HCT116 (cell line): Measurements from ENCODE around the gene MTUS2. TPM values are rescaled to one million over a fixed set of nuclear protein-coding genes. Genes with fewer than 3 reads are reported as not detected.

Source experiments
- ATAC-seq: fragments of 200-7000 bp; cut with Tn5 transposase; 2 replicates; pipeline ENCODE4 v1.9.1; 2020; ENCODE audit warnings: mild to moderate bottlenecking, moderate library complexity
- BruUV-seq: library from RNA; stranded (reverse); fragments of 400-500 nt; replicated peaks from 2 replicates; lab custom pipeline; 2021; lab: Mats Ljungman, UMichigan
- CTCF ChIA-PET: fragments of 300-600 bp; sonication (Branson Sonifier 250); formaldehyde crosslinking; loops from one replicate; lab custom pipeline; 2021; ENCODE audit warnings: antibody characterized with exemption; lab: Charles Lee
- POLR2A ChIA-PET: fragments of 300-600, 350-600 bp; sonication (Branson Sonifier 250); formaldehyde crosslinking; loops from one replicate; lab custom pipeline; 2021; ENCODE audit warnings: antibody characterized with exemption; lab: Charles Lee
- RAD21 ChIA-PET, 2 experiments: fragments of 300-600 bp; sonication (Branson Sonifier 250); formaldehyde crosslinking; loops; one replicate each; lab custom pipeline; 2023; ENCODE audit warnings: low total read pairs in 2 of 2; ENCODE audit not compliant: uncharacterized antibody in 2 of 2, unreplicated experiment in 2 of 2, low non-redundant PET in 1 of 2; lab: Charles Lee
- DNase-seq: peaks from one replicate; pipeline ENCODE4 v3.0.0-alpha.2; 2010; ENCODE audit warnings: low read depth, low spot score
- H2AFZ ChIP-seq: fragments of 200-600 bp; shearing (Covaris generic), sonication (generic); 2 replicates; pipeline ENCODE4 v1.6.1; 2017; ENCODE audit warnings: low read depth, mixed run types, mixed read lengths, antibody characterized with exemption, low read length; ENCODE audit not compliant: poor library complexity, severe bottlenecking
- H3K27ac ChIP-seq: 2 replicates; pipeline ENCODE4 v1.5.1; 2012; ENCODE audit warnings: low read depth, low read length
- H3K27me3 ChIP-seq: fragments of 200-600 bp; sonication (generic); 2 replicates; pipeline ENCODE4 v1.6.1; 2016; ENCODE audit warnings: mixed run types, low read length, mixed read lengths; ENCODE audit not compliant: insufficient read depth
- H3K36me3 ChIP-seq, 2 experiments: fragments of 200-500 bp in 1 of 2; fragments of 200-600 bp in 1 of 2; sonication (Bioruptor generic) in 1 of 2; sonication (generic) in 1 of 2; 2 replicates each; pipeline versions ENCODE4 v1.5.1 to v1.6.1; 2014 to 2016; ENCODE audit warnings: low read length in 2 of 2, inconsistent platforms in 1 of 2, mixed read lengths in 1 of 2, mixed run types in 1 of 2; ENCODE audit not compliant: insufficient read depth in 2 of 2, control insufficient read depth in 1 of 2
- H3K4me1 ChIP-seq, 2 experiments: fragments of 200-600 bp in 1 of 2; sonication (generic) in 1 of 2; 2 replicates each; pipeline versions ENCODE4 v1.5.1 to v1.6.1; 2012 to 2017; ENCODE audit warnings: low read length in 2 of 2, inconsistent platforms in 1 of 2, mild to moderate bottlenecking in 1 of 2, mixed read lengths in 1 of 2, mixed run types in 1 of 2, moderate library complexity in 1 of 2; ENCODE audit not compliant: insufficient read depth in 2 of 2, control insufficient read depth in 1 of 2
- H3K4me2 ChIP-seq: fragments of 200-600 bp; sonication (generic); 2 replicates; pipeline ENCODE4 v1.6.1; 2017; ENCODE audit warnings: mixed run types, low read length, mixed read lengths
- H3K4me3 ChIP-seq, 2 experiments: fragments of 200-600 bp in 1 of 2; sonication (generic) in 1 of 2; replicated peaks in 1 of 2; 2 replicates each; pipeline ENCODE4 v1.5.1; 2011 to 2016; ENCODE audit warnings: low read length in 2 of 2, control low read depth in 1 of 2, low read depth in 1 of 2, mild to moderate bottlenecking in 1 of 2, mixed read lengths in 1 of 2, mixed run types in 1 of 2
- H3K79me2 ChIP-seq: fragments of 200-600 bp; sonication (generic); 2 replicates; pipeline ENCODE4 v1.6.1; 2017; ENCODE audit warnings: mild to moderate bottlenecking, mixed run types, low read length, moderate library complexity, mixed read lengths; ENCODE audit not compliant: insufficient read depth
- H3K9ac ChIP-seq: fragments of 200-600 bp; sonication (generic); 2 replicates; pipeline ENCODE4 v1.6.1; 2016; ENCODE audit warnings: low read length, mixed read lengths
- H3K9me2 ChIP-seq: fragments of 200-600 bp; sonication (generic), shearing (Covaris generic); 2 replicates; pipeline ENCODE4 v1.6.1; 2017; ENCODE audit warnings: mixed run types, mild to moderate bottlenecking, moderate library complexity; ENCODE audit not compliant: insufficient read depth
- H3K9me3 ChIP-seq, 2 experiments: fragments of 200-500 bp in 1 of 2; fragments of 200-600 bp in 1 of 2; sonication (Bioruptor generic) in 1 of 2; sonication (generic) in 1 of 2; 2 replicates each; pipeline ENCODE4 v1.6.1; 2014 to 2017; ENCODE audit warnings: low read length in 2 of 2, mixed read lengths in 2 of 2, inconsistent platforms in 1 of 2, low read depth in 1 of 2, mild to moderate bottlenecking in 1 of 2, mixed run types in 1 of 2, moderate library complexity in 1 of 2; ENCODE audit not compliant: control insufficient read depth in 1 of 2, insufficient read depth in 1 of 2
- H4K20me1 ChIP-seq: fragments of 200-600 bp; sonication (generic), shearing (Covaris generic); 2 replicates; pipeline ENCODE4 v1.6.1; 2017; ENCODE audit warnings: mixed run types, mild to moderate bottlenecking, moderate library complexity; ENCODE audit not compliant: insufficient read depth
- EZH2phosphoT487 ChIP-seq: fragments of 200-600 bp; IDR thresholded peaks from 2 replicates; pipeline ENCODE4 v1.6.1; 2018; ENCODE audit warnings: antibody characterized with exemption, borderline replicate concordance
- JUND ChIP-seq: IDR thresholded peaks from 2 replicates; pipeline ENCODE4 v1.6.1; 2012
- RAD21 ChIP-seq: IDR thresholded peaks from 2 replicates; pipeline ENCODE4 v1.6.1; 2012; ENCODE audit warnings: low read depth, mild to moderate bottlenecking
- SP1 ChIP-seq: IDR thresholded peaks from 2 replicates; pipeline ENCODE4 v1.6.1; 2012; ENCODE audit warnings: low read depth
- intact Hi-C: fragments of 100-400 bp; cut with micrococcal nuclease; formaldehyde crosslinking; loops from 2 replicates; pipeline ENCODE4 v1.10.0; 2022
- total RNA-seq: library from RNA; stranded (reverse); gene quantifications from one replicate; pipeline ENCODE4 v1.2.1, GENCODE V29; 2021; ENCODE audit not compliant: unreplicated experiment
- TF ChIP-seq, protein P1 (sequence below), 3 experiments: fragments of 200-600 bp in 1 of 3; sonication (generic) in 1 of 3; IDR thresholded peaks in 2 of 3; conservative IDR thresholded peaks in 1 of 3; 2 replicates each; pipeline ENCODE4 v1.5.1; 2012 to 2017; ENCODE audit warnings: low read depth in 2 of 3, low read length in 2 of 3, antibody characterized with exemption in 1 of 3, borderline replicate concordance in 1 of 3, control low read depth in 1 of 3, mild to moderate bottlenecking in 1 of 3, mixed read lengths in 1 of 3, mixed run types in 1 of 3, moderate library complexity in 1 of 3; ENCODE audit not compliant: insufficient read depth in 1 of 3

The MTUS2 gene
- total RNA-seq, 1 experiment from 2014 or later: 0.02 TPM

DNA sequence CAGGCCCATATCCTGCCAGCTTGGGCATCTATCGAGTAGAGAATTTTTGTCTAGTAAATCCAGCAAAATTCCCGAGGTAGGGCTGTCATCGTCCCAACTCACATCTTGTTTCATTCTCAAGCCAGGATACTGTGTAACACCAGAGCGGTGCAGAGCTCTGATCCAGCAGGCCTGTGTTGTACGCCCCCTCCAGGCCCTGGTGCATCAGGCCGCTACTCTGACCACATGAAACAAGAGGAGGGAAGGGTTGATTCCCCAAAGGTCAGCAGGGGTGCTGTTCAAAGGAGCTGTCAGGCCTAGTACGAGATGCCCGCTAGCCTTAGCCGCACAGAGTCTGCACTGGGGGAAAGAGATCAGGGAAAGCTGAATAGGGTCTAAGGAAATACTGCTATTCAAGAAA is 499.3 kb downstream of the MTUS2 start:
- Histone ChIP-seq H3K27me3 (peaks cover 35% of the 10 kb centered on the region), H3K36me3 (no peaks in the 10 kb centered on the region), H4K20me1 (no peaks in the 10 kb centered on the region), H3K9me3 (no peaks in the 10 kb centered on the region), H3K4me1 (no peaks in the 10 kb centered on the region), H3K9me2 (no peaks in the 10 kb centered on the region), H3K79me2 (no peaks in the 10 kb centered on the region), H3K27ac (no peak overlapping the region), H3K4me2 (no peak overlapping the region), H3K9ac (no peak overlapping the region), H3K4me3 (no peak overlapping the region), H2AFZ (no peak overlapping the region)
- POLR2A ChIA-PET: no interaction called here
- CTCF ChIA-PET: no interaction called here
- intact Hi-C loops: no loop called here
- DNase-seq: no peak
- TF ChIP-seq RAD21 (no peak), JUND (no peak), SP1 (no peak)
- TF ChIP-seq, protein P1, sequence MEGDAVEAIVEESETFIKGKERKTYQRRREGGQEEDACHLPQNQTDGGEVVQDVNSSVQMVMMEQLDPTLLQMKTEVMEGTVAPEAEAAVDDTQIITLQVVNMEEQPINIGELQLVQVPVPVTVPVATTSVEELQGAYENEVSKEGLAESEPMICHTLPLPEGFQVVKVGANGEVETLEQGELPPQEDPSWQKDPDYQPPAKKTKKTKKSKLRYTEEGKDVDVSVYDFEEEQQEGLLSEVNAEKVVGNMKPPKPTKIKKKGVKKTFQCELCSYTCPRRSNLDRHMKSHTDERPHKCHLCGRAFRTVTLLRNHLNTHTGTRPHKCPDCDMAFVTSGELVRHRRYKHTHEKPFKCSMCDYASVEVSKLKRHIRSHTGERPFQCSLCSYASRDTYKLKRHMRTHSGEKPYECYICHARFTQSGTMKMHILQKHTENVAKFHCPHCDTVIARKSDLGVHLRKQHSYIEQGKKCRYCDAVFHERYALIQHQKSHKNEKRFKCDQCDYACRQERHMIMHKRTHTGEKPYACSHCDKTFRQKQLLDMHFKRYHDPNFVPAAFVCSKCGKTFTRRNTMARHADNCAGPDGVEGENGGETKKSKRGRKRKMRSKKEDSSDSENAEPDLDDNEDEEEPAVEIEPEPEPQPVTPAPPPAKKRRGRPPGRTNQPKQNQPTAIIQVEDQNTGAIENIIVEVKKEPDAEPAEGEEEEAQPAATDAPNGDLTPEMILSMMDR (IDR thresholded peaks at IDR 0.05 in 2 of 3, conservative IDR thresholded peaks at IDR 0.05 in 1 of 3; ENCODE audit: borderline replicate concordance in 1 of 3, insufficient read depth in 1 of 3, low read depth in 2 of 3, low read length in 2 of 3): 0 out of 6 replicates have a peak, but pooled peaks of 1 of the 3 experiments have one; percentile 5
- no TSS peak for BruUV-seq
- RAD21 ChIA-PET: no interaction called here
- peak; percentile 46; the same call in 1 of the 2 replicates for ATAC-seq

DNA sequence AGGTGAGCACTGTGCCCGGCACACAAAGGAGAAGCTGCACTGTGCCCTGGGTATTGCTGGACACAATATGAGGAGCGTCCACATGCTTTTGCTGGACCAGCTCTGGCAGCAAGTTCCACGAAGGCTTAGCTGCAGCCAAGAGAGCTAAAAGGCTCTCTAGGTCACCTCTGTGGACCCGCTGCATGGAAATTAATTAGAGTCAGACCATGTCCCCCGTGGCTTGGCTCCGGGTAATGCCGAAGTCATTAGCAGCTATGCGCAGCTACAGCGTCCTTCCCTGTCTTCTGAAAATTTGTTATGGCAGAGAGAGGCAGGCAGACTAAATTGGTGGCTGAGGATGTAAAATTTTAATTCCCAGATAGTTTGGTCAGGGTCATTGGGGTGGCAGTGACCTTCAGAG is 503.8 kb downstream of the MTUS2 start:
- Histone ChIP-seq H3K79me2 (no peaks in the 10 kb centered on the region), H3K4me2 (no peak overlapping the region), H2AFZ (no peak overlapping the region), H3K27me3 (peaks cover 36% of the 10 kb centered on the region; the same call in 1 of the 2 replicates), H3K9me2 (no peaks in the 10 kb centered on the region), H3K9me3 (no peaks in the 10 kb centered on the region), H3K4me3 (no peak overlapping the region), H3K36me3 (no peaks in the 10 kb centered on the region), H3K4me1 (no peaks in the 10 kb centered on the region), H4K20me1 (no peaks in the 10 kb centered on the region), H3K27ac (no peak overlapping the region), H3K9ac (no peak overlapping the region)
- DNase-seq (no peak), ATAC-seq (no peak)
- TF ChIP-seq EZH2phosphoT487 (no peak), SP1 (no peak)
- ChIA-PET RAD21 (no interaction called here), CTCF (no interaction called here), POLR2A (no interaction called here)
- intact Hi-C loops: no loop called here
- BruUV-seq: no TSS peak
